ENCODE results near the gene FAM221B.

The FAM221B gene

DNA sequence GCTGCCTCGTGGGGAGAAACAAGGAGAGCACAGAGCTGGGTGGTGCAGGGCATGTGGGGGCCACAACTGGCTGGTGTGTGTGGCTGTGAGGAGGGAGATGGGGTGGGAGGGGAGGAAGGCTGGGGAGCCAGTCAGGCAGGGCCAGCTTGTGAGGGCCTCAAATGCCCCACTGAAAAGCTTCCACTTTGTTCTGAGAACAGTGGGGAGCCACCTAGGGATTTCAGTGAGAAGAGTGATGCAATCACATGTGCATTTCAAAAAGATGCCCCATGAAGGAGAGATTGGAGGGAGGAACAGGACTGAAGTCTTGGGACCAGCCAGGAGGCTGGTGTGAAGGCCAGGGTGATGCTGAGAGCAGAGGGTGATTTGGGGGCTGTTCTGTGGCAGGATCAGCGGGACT, 40.4 kb upstream of the FAM221B start:
- TF ChIP-seq, protein P1, sequence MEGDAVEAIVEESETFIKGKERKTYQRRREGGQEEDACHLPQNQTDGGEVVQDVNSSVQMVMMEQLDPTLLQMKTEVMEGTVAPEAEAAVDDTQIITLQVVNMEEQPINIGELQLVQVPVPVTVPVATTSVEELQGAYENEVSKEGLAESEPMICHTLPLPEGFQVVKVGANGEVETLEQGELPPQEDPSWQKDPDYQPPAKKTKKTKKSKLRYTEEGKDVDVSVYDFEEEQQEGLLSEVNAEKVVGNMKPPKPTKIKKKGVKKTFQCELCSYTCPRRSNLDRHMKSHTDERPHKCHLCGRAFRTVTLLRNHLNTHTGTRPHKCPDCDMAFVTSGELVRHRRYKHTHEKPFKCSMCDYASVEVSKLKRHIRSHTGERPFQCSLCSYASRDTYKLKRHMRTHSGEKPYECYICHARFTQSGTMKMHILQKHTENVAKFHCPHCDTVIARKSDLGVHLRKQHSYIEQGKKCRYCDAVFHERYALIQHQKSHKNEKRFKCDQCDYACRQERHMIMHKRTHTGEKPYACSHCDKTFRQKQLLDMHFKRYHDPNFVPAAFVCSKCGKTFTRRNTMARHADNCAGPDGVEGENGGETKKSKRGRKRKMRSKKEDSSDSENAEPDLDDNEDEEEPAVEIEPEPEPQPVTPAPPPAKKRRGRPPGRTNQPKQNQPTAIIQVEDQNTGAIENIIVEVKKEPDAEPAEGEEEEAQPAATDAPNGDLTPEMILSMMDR (IDR thresholded peaks at IDR 0.05; ENCODE audit: poor library complexity, severe bottlenecking): no peak
- H3K4me3 ChIP-seq (ENCODE audit: severe bottlenecking): no peak overlapping the region
- H3K27ac ChIP-seq (ENCODE audit: poor library complexity, severe bottlenecking): no peak overlapping the region
- H3K4me1 ChIP-seq (ENCODE audit: insufficient read depth, poor library complexity, severe bottlenecking): peaks cover 6% of the 10 kb centered on the region
- no peaks in the 10 kb centered on the region for H3K9me3 ChIP-seq (ENCODE audit: severe bottlenecking)
- ATAC-seq (ENCODE audit: low read depth) (no peak), DNase-seq (ENCODE audit: low spot score) (no peak)
- H3K27me3 ChIP-seq (ENCODE audit: insufficient read depth, poor library complexity, severe bottlenecking): no peaks in the 10 kb centered on the region
- no peaks in the 10 kb centered on the region for H3K36me3 ChIP-seq (ENCODE audit: low read depth)

DNA sequence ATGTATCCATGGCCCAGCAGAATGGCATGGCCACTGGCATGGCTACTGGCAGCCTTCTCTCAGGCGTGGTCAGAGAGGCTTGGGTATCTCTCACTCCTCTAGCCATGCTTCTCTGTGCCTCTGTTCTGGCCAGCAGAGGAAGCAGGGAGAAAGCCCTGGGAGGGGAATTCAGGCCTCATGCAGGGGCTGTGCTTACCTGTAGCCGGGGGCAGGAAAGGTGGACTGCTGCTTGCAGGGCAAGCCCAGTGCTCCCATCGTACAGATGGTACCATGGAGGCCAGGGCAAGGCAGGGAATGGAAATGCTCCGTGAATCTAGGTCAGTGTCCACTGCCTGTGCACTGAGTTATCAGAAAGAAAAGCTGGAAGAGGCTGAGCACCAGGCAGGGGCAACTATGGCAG, 39.0 kb upstream of the FAM221B start:
- DNase-seq (ENCODE audit: low spot score) (no peak), ATAC-seq (ENCODE audit: low read depth) (no peak)
- peaks cover 6% of the 10 kb centered on the region for H3K4me1 ChIP-seq (ENCODE audit: insufficient read depth, poor library complexity, severe bottlenecking)
- H3K36me3 ChIP-seq (ENCODE audit: low read depth): no peaks in the 10 kb centered on the region
- TF ChIP-seq, protein P1 (IDR thresholded peaks at IDR 0.05; ENCODE audit: poor library complexity, severe bottlenecking): no peak
- H3K27ac ChIP-seq (ENCODE audit: poor library complexity, severe bottlenecking): no peak overlapping the region
- no peaks in the 10 kb centered on the region for H3K9me3 ChIP-seq (ENCODE audit: severe bottlenecking)
- H3K4me3 ChIP-seq (ENCODE audit: severe bottlenecking): no peak overlapping the region
- H3K27me3 ChIP-seq (ENCODE audit: insufficient read depth, poor library complexity, severe bottlenecking): no peaks in the 10 kb centered on the region

DNA sequence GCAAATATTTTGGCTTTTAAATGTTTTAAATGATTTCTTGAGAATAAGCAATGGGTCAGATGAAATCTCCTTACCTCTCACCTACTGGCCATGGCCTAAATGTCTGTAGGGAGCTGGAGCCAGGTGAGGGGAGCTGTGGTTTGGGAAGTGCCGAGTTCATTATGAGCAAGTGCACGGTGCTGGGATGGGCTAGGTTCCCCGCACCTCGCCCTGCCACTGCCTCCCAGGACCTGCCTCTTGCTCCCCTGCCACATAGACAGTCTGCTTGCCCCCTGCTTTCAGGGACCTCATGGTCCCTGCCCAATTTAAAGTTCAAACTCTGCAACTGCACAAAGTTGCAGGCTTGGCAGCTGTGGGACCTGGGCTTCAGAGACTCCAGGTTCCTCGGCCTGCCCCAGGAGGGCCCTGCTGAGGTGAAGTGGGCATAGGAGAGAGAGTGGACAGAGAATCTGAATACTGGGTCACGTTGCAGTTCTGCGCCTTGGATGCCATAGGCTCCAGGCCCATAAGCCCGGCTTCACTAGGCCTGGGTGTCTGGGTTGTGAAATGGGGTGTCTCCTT, 36.2 kb upstream of the FAM221B start:
- Histone ChIP-seq H3K9me3 (ENCODE audit: severe bottlenecking) (no peaks in the 10 kb centered on the region), H3K36me3 (ENCODE audit: low read depth) (no peaks in the 10 kb centered on the region), H3K27ac (ENCODE audit: poor library complexity, severe bottlenecking) (no peak overlapping the region), H3K4me1 (ENCODE audit: insufficient read depth, poor library complexity, severe bottlenecking) (peaks cover 3% of the 10 kb centered on the region), H3K4me3 (ENCODE audit: severe bottlenecking) (no peak overlapping the region), H3K27me3 (ENCODE audit: insufficient read depth, poor library complexity, severe bottlenecking) (no peaks in the 10 kb centered on the region)
- DNase-seq (ENCODE audit: low spot score) (no peak), ATAC-seq (ENCODE audit: low read depth) (no peak)
- TF ChIP-seq, protein P1 (IDR thresholded peaks at IDR 0.05; ENCODE audit: poor library complexity, severe bottlenecking): no peak

DNA sequence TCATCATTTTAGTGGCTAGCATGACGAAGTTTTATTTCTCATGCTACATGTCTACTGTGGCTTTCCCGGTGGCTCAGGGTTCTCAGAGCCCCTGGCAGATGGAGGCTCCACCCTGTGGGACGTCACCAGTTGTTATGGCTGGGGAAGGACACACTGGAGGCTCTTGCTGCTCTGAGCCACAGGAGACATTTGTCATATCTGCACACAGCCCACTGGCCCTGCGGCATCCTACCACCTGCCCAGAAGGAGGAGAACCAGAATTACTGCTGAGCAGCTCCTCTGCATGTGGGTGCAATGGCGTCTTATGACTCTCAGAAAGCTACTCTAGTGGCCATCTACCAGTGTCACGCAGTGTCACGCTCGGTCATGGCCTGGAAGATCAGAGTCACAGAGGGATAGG, 35.1 kb upstream of the FAM221B start:
- Histone ChIP-seq H3K4me1 (ENCODE audit: insufficient read depth, poor library complexity, severe bottlenecking) (no peaks in the 10 kb centered on the region), H3K4me3 (ENCODE audit: severe bottlenecking) (no peak overlapping the region), H3K27ac (ENCODE audit: poor library complexity, severe bottlenecking) (no peak overlapping the region), H3K36me3 (ENCODE audit: low read depth) (no peaks in the 10 kb centered on the region), H3K27me3 (ENCODE audit: insufficient read depth, poor library complexity, severe bottlenecking) (no peaks in the 10 kb centered on the region), H3K9me3 (ENCODE audit: severe bottlenecking) (no peaks in the 10 kb centered on the region)
- TF ChIP-seq, protein P1 (IDR thresholded peaks at IDR 0.05; ENCODE audit: poor library complexity, severe bottlenecking): no peak
- ATAC-seq (ENCODE audit: low read depth): no peak
- DNase-seq (ENCODE audit: low spot score): no peak

DNA sequence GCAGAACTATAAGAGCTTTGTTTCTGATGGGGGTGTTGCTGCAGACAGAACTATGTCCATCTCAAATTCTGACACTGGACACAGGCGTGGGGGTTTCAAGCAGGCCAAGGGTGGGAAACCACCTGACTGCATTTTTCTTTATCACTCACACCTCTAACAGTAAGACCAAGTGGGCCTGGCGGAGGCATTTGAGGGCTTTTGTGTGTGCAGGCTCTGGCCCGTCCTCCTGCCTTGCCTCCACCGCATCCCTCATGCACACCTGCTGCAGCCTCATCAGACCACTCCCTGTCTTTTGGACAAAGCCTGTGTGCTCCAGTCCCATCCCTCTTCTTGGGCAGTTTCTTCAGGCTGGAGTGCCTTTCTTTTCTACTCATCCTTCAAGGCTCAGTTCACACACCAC, 33.8 kb upstream of the FAM221B start:
- no peak for ATAC-seq (ENCODE audit: low read depth)
- Histone ChIP-seq H3K36me3 (ENCODE audit: low read depth) (no peaks in the 10 kb centered on the region), H3K27ac (ENCODE audit: poor library complexity, severe bottlenecking) (no peak overlapping the region), H3K4me3 (ENCODE audit: severe bottlenecking) (no peak overlapping the region), H3K4me1 (ENCODE audit: insufficient read depth, poor library complexity, severe bottlenecking) (no peaks in the 10 kb centered on the region), H3K9me3 (ENCODE audit: severe bottlenecking) (no peaks in the 10 kb centered on the region), H3K27me3 (ENCODE audit: insufficient read depth, poor library complexity, severe bottlenecking) (no peaks in the 10 kb centered on the region)
- DNase-seq (ENCODE audit: low spot score): no peak
- TF ChIP-seq, protein P1 (IDR thresholded peaks at IDR 0.05; ENCODE audit: poor library complexity, severe bottlenecking): no peak

Measured in RWPE2 (cell line).